HL-60/S4 treated with phorbol 12-myristate 13-acetate at 8.2 ng/mL for 4 days and 3 days (cell line): ENCODE measurements around the gene CDC25B.

Source experiments
- in situ Hi-C: fragments of 300-500 bp; cut with MboI; formaldehyde crosslinking; loops from 2 replicates; pipeline ENCODE4 v1.15.0; 2022; ENCODE audit warnings: low sequenced_read_pairs

Gene CDC25B

DNA sequence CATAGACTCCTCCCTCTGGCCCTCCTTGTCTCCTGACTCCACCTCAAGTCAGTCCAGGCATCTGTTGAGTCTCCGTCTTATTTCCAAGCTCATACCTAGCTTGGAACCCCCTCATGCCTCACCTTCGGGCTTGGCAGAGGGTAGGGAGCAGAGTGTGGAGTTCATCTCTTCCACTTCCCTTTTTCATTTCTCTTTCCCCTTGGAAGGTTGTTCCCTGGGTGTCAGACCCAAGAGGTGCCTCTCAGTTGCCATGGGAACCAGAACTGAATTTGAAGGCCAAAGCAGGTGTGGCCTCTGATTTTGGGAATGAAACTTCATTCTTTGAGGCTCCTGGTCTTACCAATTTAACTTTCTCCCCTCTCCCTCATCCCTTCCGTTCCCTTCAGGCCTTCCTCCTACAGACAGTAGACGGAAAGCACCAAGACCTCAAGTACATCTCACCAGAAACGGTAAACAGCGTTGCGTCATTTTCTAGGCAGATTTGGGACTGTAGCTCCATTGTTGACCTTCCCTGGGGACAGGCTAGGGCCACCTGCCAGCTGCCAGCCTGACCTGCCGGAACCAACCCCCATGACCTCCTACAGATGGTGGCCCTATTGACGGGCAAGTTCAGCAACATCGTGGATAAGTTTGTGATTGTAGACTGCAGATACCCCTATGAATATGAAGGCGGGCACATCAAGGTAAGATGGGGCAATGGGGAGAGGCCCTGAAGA lies 6.6 kb downstream of the CDC25B start:
- in situ Hi-C loops = no loop called here

- in situ Hi-C loops = no loop called here
Observed at GRCh38 chr20:3803289-3803688, 7.2 kb downstream of the CDC25B start.

DNA sequence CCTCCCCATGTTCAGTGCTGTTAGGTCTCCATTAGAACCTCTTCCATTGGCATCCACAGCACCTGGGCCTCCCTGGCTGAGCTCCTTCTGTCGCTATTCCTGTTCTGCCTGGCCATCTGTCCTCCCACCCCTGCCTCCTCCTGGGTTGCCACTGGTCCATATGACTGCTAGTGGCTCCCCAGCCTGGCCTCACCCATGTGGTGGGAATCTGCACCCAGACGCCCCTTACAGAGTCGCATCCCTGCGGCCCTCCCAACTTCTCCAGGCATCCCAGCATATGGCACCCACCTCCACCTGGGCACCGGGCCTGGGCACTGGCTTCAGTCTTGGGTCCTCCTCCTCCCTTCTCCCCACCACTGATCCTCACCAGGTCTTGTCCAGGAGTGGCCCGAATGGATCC lies 7.7 kb downstream of the CDC25B start:
- in situ Hi-C loops = no loop called here

GRCh38 chr20:3804254-3804751 lies 8.2 kb downstream of the CDC25B start:
- in situ Hi-C loops = no loop called here

GRCh38 chr20:3804781-3805180 lies 8.7 kb downstream of the CDC25B start:
- in situ Hi-C loops = no loop called here

GRCh38 chr20:3808544-3808943 lies 12.4 kb downstream of the CDC25B start:
- in situ Hi-C loops = no loop called here

DNA sequence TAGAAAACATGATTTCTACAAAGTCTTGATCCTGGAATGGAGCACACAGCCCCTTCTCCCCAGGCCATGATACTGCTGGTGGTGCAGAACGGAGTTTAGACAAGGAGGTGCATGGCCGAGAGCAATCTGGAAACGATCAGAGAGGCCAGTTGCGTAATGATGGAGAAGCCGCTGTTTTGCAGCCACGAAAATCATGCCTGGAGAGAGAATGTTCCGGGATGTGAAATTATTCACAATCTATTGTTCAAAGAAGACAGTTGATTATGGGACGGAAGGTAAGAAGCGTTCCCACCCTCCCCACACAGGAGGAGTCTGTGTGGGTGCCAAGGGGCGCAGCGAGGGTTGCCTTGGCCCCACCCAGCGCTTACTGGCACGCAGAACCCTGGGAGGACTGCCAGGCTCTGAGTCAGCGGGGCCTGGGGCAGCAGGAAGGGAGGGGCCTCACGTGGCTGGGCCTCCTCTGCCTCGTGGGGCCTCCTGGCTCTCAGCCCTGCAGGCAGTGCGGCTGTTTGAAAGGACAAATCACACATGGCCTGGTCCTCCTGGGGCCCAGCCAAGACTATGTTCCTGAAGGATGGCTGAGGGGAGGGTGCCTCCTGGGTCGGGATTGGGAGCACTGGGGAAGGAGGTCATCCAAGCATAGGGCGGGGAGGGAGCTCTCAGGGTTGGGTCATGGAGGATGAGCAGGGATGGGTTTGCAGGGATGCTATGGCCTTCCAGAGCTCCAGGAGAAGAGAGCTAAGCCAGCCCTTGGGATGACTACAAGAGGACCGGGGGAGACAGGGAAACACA lies 15.6 kb downstream of the CDC25B start:
- in situ Hi-C loops = no loop called here

DNA sequence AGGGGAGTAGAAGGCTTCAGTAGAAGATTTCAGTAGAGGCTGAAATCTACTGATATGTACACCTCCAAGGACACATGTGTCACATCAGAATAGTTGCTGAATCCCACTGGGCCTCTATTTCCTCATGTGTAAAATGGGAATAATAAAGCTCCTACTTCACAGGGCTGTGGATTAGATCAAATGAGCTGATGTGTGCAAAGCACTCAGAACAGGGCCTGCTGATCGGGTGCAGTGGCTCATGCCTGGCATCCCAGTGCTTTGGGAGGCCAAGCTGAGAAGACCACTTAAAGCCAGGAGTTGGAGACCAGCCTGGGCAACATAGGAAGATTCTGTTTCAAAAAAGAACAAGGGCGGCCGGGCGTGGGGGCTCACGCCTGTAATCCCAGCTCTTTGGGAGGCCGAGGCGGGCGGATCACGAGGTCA lies 16.2 kb downstream of the CDC25B start:
- in situ Hi-C loops = no loop called here

GRCh38 chr20:3812975-3813847 lies 17.1 kb downstream of the CDC25B start:
- in situ Hi-C loops = no loop called here

DNA sequence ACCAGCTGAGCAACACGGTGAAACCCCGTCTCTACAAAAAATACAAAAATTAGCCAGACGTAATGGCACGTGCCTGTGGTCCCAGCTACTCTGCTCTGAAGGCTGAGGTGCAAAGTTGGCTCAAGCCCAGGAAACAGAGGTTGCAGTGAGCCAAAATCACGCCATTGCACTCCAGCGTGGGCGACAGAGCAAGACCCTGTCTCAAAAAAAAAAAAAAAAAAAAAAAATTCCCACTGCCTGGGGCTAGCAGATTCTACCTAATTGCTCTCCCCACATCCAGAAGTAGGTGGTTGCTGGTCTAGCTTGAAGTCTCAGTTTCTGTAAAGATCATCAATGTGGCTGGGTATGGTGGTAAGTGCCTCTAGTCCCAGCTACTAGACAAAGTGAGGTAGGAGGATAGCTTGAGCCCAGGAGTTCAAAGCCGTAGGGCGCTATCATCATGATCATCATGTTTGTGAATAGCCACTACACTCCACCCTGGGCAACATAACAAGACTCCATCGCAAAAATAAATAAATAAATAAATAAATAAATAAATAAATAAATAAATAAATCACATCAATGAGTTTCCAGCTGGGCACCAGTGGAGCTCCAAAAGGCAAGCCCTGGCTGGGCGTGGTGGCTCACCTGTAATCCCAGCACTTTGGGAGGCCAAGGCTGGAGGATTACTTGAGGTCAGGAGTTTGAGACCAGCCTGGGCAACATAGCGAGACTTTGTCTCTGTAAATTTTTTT lies 17.9 kb downstream of the CDC25B start:
- in situ Hi-C loops = no loop called here

DNA sequence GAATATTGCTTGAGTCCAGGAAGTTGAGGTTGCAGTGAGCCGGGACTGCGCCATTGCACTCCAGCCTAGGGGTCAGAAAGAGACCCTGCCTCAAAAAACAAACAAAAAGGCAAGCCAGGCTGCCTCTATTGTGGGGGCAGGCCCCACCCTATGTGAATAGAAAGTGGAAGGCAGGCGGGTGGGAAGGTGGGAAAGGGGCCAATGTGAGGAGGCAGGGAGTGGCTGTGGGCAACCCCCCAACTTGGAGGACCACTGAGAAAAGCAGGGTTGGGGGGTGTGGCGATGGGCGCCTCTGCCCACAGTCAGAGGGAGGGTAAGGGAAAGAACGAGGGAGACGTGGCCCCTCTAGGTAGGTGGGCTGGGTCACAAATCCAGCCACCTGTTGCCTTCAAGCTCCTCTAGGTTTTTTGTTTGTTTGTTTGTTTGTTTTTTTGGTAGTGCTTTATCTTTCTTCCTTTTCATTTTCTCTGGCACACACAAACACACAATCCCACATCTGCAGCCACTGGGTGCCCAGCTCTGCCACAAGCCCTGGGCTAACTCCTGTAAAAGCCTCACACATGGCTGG lies 18.9 kb downstream of the CDC25B start:
- in situ Hi-C loops = no loop called here

DNA sequence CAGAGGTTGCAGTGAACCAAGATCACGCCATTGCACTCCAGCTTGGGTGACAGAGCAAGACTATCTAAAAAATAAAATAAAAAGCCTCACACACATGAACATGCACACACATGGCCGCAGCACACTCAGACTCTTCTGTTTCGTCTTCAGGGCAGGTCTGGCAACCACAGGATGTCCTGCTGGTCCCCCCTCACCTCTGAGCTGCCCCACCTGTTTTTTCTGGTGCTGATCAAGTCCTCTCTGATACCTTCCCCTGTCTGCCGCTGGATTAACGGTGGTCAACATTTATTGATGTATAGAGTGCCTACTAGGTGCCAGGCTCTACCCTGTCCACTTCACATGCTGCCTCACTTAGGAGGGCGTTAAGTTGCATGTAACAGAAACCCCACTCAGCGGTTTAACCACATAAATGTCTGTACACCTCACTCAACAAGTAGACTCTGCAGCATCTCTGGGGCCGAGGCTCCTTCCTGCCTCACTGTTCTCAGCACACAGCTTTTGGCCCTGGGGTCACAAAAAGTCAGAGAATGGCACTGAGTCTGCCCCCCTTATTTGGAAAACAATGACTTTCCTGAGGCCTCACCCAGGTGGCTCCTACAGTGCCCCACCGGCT lies 19.7 kb downstream of the CDC25B start:
- in situ Hi-C loops = no loop called here

- in situ Hi-C loops = no loop called here
Observed at GRCh38 chr20:3818155-3819151, 22.3 kb downstream of the CDC25B start.

DNA sequence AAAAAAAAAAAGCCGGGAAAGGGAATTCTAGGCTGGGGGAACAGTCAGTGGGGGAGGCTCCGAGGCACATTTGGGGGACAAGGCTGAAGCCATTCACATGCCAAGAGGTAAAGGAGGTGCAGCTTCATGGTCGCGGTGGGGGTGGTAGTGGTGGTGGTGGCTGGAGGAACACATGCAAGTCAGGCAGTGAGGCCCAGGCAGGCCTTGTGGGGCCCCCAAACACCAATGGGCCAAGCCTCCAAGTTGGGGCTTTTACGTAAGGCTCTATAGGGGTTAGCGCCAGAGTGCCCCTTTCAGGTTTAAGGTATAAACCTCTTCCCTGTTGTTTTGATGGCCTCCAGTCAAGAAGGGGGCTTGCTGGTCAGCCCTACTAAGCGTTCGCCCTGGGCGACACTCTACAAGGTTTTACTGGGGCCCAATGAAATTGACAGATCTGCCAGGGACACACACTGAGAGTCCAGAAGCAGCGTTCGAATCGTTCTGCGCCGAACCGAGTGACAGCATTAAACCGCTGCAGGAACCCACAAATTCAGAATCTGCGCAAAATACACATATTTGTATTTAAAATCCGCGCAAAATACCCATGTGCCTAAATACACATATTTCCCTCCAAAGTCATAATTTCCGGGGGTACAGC lies 23.4 kb downstream of the CDC25B start:
- in situ Hi-C loops = no loop called here

GRCh38 chr20:3820048-3820900 lies 24.2 kb downstream of the CDC25B start, which contains the start of gene AP5S1:
Gene AP5S1, plus strand, starts transcription at chr20:3820547. Its CDS starts 1,571 bp downstream, at chr20:3822118.
- in situ Hi-C loops = no loop called here

GRCh38 chr20:3820901-3821727 lies 25.0 kb downstream of the CDC25B start:
- in situ Hi-C loops = no loop called here
